SU-DHL-6 (cell line): ENCODE measurements around the gene SETD1A.

Experiments used
- H2AFZ ChIP-seq: fragments of 200-600 bp; sonication (generic); 2 replicates; pipeline ENCODE4 v1.6.1; 2014; ENCODE audit warnings: low read depth, mild to moderate bottlenecking, moderate library complexity, mixed read lengths, antibody characterized with exemption, low read length; ENCODE audit not compliant: severe bottlenecking
- H3F3A ChIP-seq: fragments of 200-600 bp; shearing (Covaris generic); 2 replicates; pipeline ENCODE4 v1.6.0; 2016; ENCODE audit warnings: antibody characterized with exemption, mild to moderate bottlenecking; ENCODE audit not compliant: insufficient read depth
- H3K27ac ChIP-seq: fragments of 200-600 bp; sonication (generic); 2 replicates; pipeline ENCODE4 v1.5.1; 2016; ENCODE audit warnings: low read depth, mild to moderate bottlenecking, low read length, moderate library complexity, mixed read lengths
- H3K27me3 ChIP-seq: fragments of 200-600 bp; sonication (generic), shearing (Covaris generic); 2 replicates; pipeline ENCODE4 v1.6.0; 2014; ENCODE audit warnings: mild to moderate bottlenecking, low read length
- H3K36me3 ChIP-seq: fragments of 200-600 bp; sonication (generic); 2 replicates; pipeline ENCODE4 v1.6.1; 2014; ENCODE audit warnings: mild to moderate bottlenecking, low read length, mixed read lengths
- H3K4me2 ChIP-seq: fragments of 300-600, 200-600 bp; shearing (Covaris generic), sonication (generic); 2 replicates; pipeline ENCODE4 v1.6.0; 2014; ENCODE audit warnings: low read length, low read depth, mild to moderate bottlenecking; ENCODE audit not compliant: poor library complexity, severe bottlenecking
- H3K4me3 ChIP-seq: fragments of 200-600 bp; sonication (generic); 2 replicates; pipeline ENCODE4 v1.5.1; 2014; ENCODE audit warnings: antibody characterized with exemption, low read length, mild to moderate bottlenecking, mixed read lengths; ENCODE audit not compliant: insufficient read depth, poor library complexity, severe bottlenecking
- H3K79me2 ChIP-seq: fragments of 200-600 bp; sonication (generic); 2 replicates; pipeline ENCODE4 v1.6.1; 2014; ENCODE audit warnings: mild to moderate bottlenecking, low read length, moderate library complexity; ENCODE audit not compliant: insufficient read depth
- H3K9ac ChIP-seq: fragments of 200-600 bp; sonication (generic); 2 replicates; pipeline ENCODE4 v1.7.0; 2014; ENCODE audit warnings: mild to moderate bottlenecking, low read length
- H3K9me2 ChIP-seq: fragments of 200-600 bp; sonication (generic); replicated peaks from 2 replicates; pipeline ENCODE4 v1.6.1; 2014; ENCODE audit warnings: low read length; ENCODE audit not compliant: insufficient read depth
- H3K9me3 ChIP-seq: fragments of 200-600 bp; sonication (generic); 2 replicates; pipeline ENCODE4 v1.6.1; 2014; ENCODE audit warnings: low read length, mixed read lengths; ENCODE audit not compliant: insufficient read depth
- H4K20me1 ChIP-seq: fragments of 200-600 bp; sonication (generic); 2 replicates; pipeline ENCODE4 v1.6.1; 2014; ENCODE audit warnings: low read depth, mild to moderate bottlenecking, antibody characterized with exemption, low read length, moderate library complexity, mixed read lengths
- CTCF ChIP-seq: fragments of 200-600 bp; sonication (generic); IDR thresholded peaks from one replicate; pipeline ENCODE4 v1.5.1; 2017; ENCODE audit warnings: antibody characterized with exemption, mild to moderate bottlenecking, low read length, moderate library complexity; ENCODE audit not compliant: insufficient read depth, poor library complexity, severe bottlenecking
- EZH2phosphoT487 ChIP-seq: fragments of 200-600 bp; sonication (generic), shearing (Covaris generic); conservative IDR thresholded peaks from 2 replicates; pipeline ENCODE4 v1.6.1; 2018; ENCODE audit warnings: mild to moderate bottlenecking, antibody characterized with exemption, low read length, moderate library complexity, mixed read lengths

Gene SETD1A

GRCh38 chr16:31006589-31006988 is 49.0 kb downstream of the SETD1A start:
- TF ChIP-seq CTCF = no peak
- Histone ChIP-seq H3K79me2 (no peaks in the 10 kb centered on the region), H4K20me1 (no peaks in the 10 kb centered on the region), H3K36me3 (no peaks in the 10 kb centered on the region), H3K27ac (no peak overlapping the region), H3K27me3 (no peaks in the 10 kb centered on the region), H3K9ac (no peak overlapping the region), H3K9me2 (no peaks in the 10 kb centered on the region), H3K9me3 (no peaks in the 10 kb centered on the region), H2AFZ (no peak overlapping the region), H3K4me3 (no peak overlapping the region), H3F3A (no peaks in the 10 kb centered on the region), H3K4me2 (no peak overlapping the region)

DNA sequence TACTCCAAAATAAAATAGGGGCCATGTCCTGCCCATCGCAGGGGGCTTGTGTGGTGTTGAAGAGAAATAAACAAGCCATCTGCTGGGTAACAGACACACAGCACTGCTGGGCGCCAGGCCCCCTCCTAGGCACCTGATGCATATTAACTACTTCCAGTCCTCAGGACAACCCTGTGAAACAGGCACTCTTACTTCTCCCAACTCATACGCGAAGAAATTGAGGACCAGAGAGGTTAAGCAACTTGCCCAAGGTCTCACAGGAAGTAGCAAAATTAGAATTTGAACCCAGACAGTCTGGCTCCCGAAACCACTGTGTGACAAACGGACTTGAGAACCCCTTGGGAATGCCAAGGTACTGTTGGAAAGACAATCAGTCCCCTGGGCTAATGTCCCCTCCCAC is 50.1 kb downstream of the SETD1A start:
- Histone ChIP-seq H3K36me3 (no peaks in the 10 kb centered on the region), H3K4me2 (no peak overlapping the region), H3K27ac (no peak overlapping the region), H3K4me3 (no peak overlapping the region), H3F3A (no peaks in the 10 kb centered on the region), H3K79me2 (no peaks in the 10 kb centered on the region), H4K20me1 (no peaks in the 10 kb centered on the region), H3K9me2 (no peaks in the 10 kb centered on the region), H2AFZ (no peak overlapping the region), H3K9ac (no peak overlapping the region), H3K9me3 (no peaks in the 10 kb centered on the region), H3K27me3 (no peaks in the 10 kb centered on the region)
- TF ChIP-seq CTCF (no peak), EZH2phosphoT487 (no peak)

- no peak overlapping the region for H3K4me2 ChIP-seq
- H2AFZ ChIP-seq = no peak overlapping the region
- no peaks in the 10 kb centered on the region for H3K27me3 ChIP-seq
- H3K27ac ChIP-seq = no peak overlapping the region
- no peak for TF ChIP-seq EZH2phosphoT487
- no peak for TF ChIP-seq CTCF
- H3K9me3 ChIP-seq = no peaks in the 10 kb centered on the region
- H3K4me3 ChIP-seq = no peak overlapping the region
- H3K9ac ChIP-seq = no peak overlapping the region
- H3K79me2 ChIP-seq = no peaks in the 10 kb centered on the region
- H3K9me2 ChIP-seq = no peaks in the 10 kb centered on the region
- H3F3A ChIP-seq = no peaks in the 10 kb centered on the region
- H4K20me1 ChIP-seq = no peaks in the 10 kb centered on the region
- no peaks in the 10 kb centered on the region for H3K36me3 ChIP-seq
These were observed 50.6 kb downstream of the SETD1A start for GRCh38 chr16:31008149-31008548.

DNA sequence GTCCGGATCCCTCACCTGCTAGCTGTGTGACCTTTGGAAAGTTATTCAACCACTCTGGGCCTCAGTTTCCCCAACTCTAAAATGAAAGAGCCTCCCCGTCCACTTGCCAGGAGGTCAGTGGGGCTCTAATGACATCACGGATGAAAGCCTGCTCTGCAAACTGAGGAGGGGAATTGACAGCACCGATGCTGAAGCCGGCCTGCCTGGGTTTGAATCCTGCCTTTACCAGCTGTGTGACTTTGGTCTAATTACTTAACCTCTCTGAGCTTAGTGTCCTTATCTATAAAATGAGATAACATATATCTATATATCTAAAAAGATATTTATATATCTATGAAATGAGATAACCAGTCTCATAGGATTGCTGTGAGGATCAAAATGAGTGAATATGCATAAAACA is 51.0 kb downstream of the SETD1A start:
- Histone ChIP-seq H3K4me2 (no peak overlapping the region), H3K36me3 (no peaks in the 10 kb centered on the region), H3K27me3 (no peaks in the 10 kb centered on the region)

More for the DNA sequence above, 51.0 kb downstream of the SETD1A start:
- no peaks in the 10 kb centered on the region for H3K79me2 ChIP-seq
- no peak overlapping the region for H3K27ac ChIP-seq
- no peak overlapping the region for H3K9ac ChIP-seq
- H4K20me1 ChIP-seq = no peaks in the 10 kb centered on the region
- TF ChIP-seq EZH2phosphoT487 (no peak), CTCF (no peak)
- H2AFZ ChIP-seq = no peak overlapping the region
- H3K4me3 ChIP-seq = no peak overlapping the region
- H3F3A ChIP-seq = no peaks in the 10 kb centered on the region
- no peaks in the 10 kb centered on the region for H3K9me3 ChIP-seq
- no peaks in the 10 kb centered on the region for H3K9me2 ChIP-seq
